ENCODE data around the gene GOLM1. TPM values are rescaled to one million over a fixed set of nuclear protein-coding genes. Genes with fewer than 3 reads are reported as not detected.

Gene GOLM1
- total RNA-seq, 3 donors from 2014 or later (not counting 1 experiment from before 2014, with no cell fraction given): 12.9 to 24.4 (median 20.2) TPM

DNA sequence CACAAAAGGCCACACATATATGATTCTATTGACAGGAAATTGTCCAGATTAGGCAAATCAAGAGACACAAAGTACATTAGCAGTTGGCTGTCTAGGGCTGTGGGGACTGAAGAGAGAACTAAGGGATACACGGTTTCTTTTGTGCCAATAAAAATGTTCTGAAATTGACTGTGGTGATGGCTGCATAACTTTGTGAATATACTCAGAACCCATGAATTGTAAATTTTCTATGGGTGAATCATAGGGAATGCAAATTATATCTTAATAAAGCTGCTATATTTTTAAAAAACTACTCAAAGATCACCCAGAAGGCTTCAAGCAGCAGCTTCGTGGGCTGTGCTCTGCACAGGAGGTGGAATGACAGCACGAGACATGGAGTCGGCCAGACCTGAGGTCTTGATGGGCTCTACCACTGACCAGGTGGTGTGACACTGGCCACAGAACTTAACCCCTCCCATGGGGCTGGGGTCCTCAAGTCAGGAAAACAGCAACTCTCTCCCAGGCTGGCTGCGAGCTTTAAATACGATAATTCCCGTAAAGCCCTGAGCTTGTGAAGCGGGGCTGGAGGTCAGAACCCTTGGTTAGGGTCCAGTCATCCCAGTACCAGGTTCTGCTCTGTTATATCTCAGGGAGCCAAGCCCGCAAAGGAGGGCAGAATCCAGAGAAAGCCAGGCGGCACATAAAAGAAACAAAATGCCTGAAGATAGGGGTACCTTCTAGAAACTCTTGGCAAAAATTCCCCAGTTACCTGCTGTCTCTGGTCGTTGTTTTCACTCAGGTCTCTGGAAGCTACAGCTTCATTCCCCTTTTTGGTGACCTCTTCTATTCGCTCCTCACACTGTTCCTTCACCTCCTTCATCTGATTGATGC lies 59.1 kb downstream of the GOLM1 start:
- ATAC-seq (no peak), DNase-seq (no peak)
- TF ChIP-seq, protein P1, sequence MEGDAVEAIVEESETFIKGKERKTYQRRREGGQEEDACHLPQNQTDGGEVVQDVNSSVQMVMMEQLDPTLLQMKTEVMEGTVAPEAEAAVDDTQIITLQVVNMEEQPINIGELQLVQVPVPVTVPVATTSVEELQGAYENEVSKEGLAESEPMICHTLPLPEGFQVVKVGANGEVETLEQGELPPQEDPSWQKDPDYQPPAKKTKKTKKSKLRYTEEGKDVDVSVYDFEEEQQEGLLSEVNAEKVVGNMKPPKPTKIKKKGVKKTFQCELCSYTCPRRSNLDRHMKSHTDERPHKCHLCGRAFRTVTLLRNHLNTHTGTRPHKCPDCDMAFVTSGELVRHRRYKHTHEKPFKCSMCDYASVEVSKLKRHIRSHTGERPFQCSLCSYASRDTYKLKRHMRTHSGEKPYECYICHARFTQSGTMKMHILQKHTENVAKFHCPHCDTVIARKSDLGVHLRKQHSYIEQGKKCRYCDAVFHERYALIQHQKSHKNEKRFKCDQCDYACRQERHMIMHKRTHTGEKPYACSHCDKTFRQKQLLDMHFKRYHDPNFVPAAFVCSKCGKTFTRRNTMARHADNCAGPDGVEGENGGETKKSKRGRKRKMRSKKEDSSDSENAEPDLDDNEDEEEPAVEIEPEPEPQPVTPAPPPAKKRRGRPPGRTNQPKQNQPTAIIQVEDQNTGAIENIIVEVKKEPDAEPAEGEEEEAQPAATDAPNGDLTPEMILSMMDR (IDR thresholded peaks at IDR 0.05): no peak
- H3K27me3 Mint-ChIP-seq (ENCODE audit: low read depth in 2 of 2): no peaks in the 10 kb centered on the region
- intact Hi-C loops (cut with micrococcal nuclease): no loop called here
- H3K27ac Mint-ChIP-seq: no peak overlapping the region
- no peaks in the 10 kb centered on the region for H3K36me3 Mint-ChIP-seq
- Histone ChIP-seq H3K36me3 (ENCODE audit: control insufficient read depth, insufficient read depth, low read length) (no peaks in the 10 kb centered on the region), H3K27me3 (ENCODE audit: control insufficient read depth, insufficient read depth, low read length) (no peaks in the 10 kb centered on the region), H3K4me3 (ENCODE audit: low read length) (no peak overlapping the region), H3K9me3 (ENCODE audit: control insufficient read depth, insufficient read depth, low read length) (no peaks in the 10 kb centered on the region), H3K4me1 (ENCODE audit: control insufficient read depth, insufficient read depth, low read length) (no peaks in the 10 kb centered on the region), H3K27ac (ENCODE audit: low read length) (no peak overlapping the region)
- no peaks in the 10 kb centered on the region for H3K9me3 Mint-ChIP-seq
- WGBS (ENCODE audit: insufficient coverage): 87% methylated on average over 12 of the region's 12 CpGs
- H3K4me3 Mint-ChIP-seq: no peak overlapping the region
- no peaks in the 10 kb centered on the region for H3K4me1 Mint-ChIP-seq

DNA sequence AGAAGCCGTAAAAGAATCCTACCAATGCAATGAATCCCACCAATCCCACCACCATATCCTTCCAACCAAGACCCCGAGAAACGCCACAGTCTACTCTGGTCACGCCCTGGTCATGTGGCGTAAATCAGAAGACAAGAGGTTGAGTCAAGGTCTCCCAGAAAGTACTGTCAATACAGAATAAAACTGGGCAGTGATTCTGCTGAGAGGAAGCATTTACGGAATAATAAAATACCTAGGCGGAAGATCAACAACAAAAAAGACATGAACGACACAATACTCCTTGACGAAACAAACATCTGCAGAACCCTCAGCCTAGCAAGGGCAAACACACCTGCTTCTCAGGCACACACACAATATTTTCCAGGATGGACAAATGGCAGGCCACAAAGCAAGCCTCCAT lies 62.8 kb downstream of the GOLM1 start:
- no peak for DNase-seq
- H3K27me3 Mint-ChIP-seq (ENCODE audit: low read depth in 2 of 2): no peaks in the 10 kb centered on the region
- Histone ChIP-seq H3K36me3 (ENCODE audit: control insufficient read depth, insufficient read depth, low read length) (no peaks in the 10 kb centered on the region), H3K4me1 (ENCODE audit: control insufficient read depth, insufficient read depth, low read length) (no peaks in the 10 kb centered on the region), H3K9me3 (ENCODE audit: control insufficient read depth, insufficient read depth, low read length) (no peaks in the 10 kb centered on the region), H3K27ac (ENCODE audit: low read length) (no peak overlapping the region), H3K4me3 (ENCODE audit: low read length) (no peak overlapping the region), H3K27me3 (ENCODE audit: control insufficient read depth, insufficient read depth, low read length) (no peaks in the 10 kb centered on the region)
- no peaks in the 10 kb centered on the region for H3K9me3 Mint-ChIP-seq
- TF ChIP-seq, protein P1 (IDR thresholded peaks at IDR 0.05): no peak
- no peaks in the 10 kb centered on the region for H3K4me1 Mint-ChIP-seq
- H3K27ac Mint-ChIP-seq: no peak overlapping the region
- WGBS (ENCODE audit: insufficient coverage): 95% methylated on average over 9 of the region's 9 CpGs
- no peak overlapping the region for H3K4me3 Mint-ChIP-seq
- intact Hi-C loops (cut with micrococcal nuclease): no loop called here
- ATAC-seq: no peak
- H3K36me3 Mint-ChIP-seq: no peaks in the 10 kb centered on the region

DNA sequence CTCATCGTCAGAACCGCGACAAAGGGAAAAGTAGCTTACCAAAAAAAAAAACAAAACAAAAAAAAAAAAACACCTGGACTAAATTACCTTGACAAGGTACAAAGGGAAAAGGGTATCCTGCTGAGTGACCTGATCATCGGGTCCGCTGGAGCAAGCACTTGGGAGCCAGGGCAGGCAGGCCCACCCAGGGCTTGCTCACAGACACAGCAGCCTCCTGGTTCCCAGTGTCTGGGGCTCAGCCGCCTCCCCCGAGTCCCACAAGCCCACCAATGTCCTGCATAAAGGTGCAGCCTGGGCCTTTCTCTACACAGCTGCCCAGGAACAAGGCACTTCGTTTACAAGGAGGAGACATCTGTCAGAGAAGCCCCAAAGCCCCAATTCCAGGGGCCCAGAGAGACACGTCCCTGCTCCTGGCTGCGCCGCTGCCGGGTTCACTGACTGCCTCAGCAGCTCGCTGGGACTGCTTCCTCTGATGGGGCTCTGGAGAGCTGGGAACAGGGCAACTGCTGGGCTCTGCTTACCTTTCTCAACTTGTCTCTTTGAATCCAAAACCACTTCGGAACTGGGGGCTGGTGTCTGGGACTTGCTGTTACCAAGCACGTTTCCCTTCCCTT lies 63.4 kb downstream of the GOLM1 start:
- Mint-ChIP-seq H3K4me3 (no peak overlapping the region), H3K4me1 (no peaks in the 10 kb centered on the region), H3K36me3 (no peaks in the 10 kb centered on the region), H3K27me3 (ENCODE audit: low read depth in 2 of 2) (no peaks in the 10 kb centered on the region), H3K27ac (no peak overlapping the region), H3K9me3 (no peaks in the 10 kb centered on the region)
- ATAC-seq (no peak), DNase-seq (no peak)
- WGBS (ENCODE audit: insufficient coverage): 91% methylated on average over 12 of the region's 15 CpGs
- H3K27ac ChIP-seq (ENCODE audit: low read length): no peak overlapping the region
- TF ChIP-seq, protein P1 (IDR thresholded peaks at IDR 0.05): no peak
- no peak overlapping the region for H3K4me3 ChIP-seq (ENCODE audit: low read length)
- intact Hi-C loops (cut with micrococcal nuclease): no loop called here
- H3K9me3 ChIP-seq (ENCODE audit: control insufficient read depth, insufficient read depth, low read length): no peaks in the 10 kb centered on the region
- no peaks in the 10 kb centered on the region for H3K27me3 ChIP-seq (ENCODE audit: control insufficient read depth, insufficient read depth, low read length)
- H3K36me3 ChIP-seq (ENCODE audit: control insufficient read depth, insufficient read depth, low read length): no peaks in the 10 kb centered on the region
- no peaks in the 10 kb centered on the region for H3K4me1 ChIP-seq (ENCODE audit: control insufficient read depth, insufficient read depth, low read length)
